Upper lobe of left lung (tissue), 4 donors: ENCODE measurements around the gene OR52N1.

Experiments
- CTCF ChIP-seq, 6 experiments: fragments of 450-650 bp in 4 of 6; fragments of 200-600 bp in 2 of 6; sonication (generic) in 2 of 6; IDR thresholded peaks; one replicate each; pipeline ENCODE4 v1.5.1; 2016 to 2019; ENCODE audit warnings: antibody characterized with exemption in 6 of 6
- POLR2A ChIP-seq, 4 donors: fragments of 450-650 bp; IDR thresholded peaks; one replicate each; pipeline ENCODE4 v1.5.1; 2016 to 2017; ENCODE audit warnings: antibody characterized with exemption in 4 of 4, mild to moderate bottlenecking in 2 of 4
- POLR2AphosphoS5 ChIP-seq, 2 donors: sonication (generic); formaldehyde crosslinking; IDR thresholded peaks; one replicate each; pipeline ENCODE4 v1.5.1; 2017; ENCODE audit warnings: antibody characterized with exemption in 2 of 2

DNA sequence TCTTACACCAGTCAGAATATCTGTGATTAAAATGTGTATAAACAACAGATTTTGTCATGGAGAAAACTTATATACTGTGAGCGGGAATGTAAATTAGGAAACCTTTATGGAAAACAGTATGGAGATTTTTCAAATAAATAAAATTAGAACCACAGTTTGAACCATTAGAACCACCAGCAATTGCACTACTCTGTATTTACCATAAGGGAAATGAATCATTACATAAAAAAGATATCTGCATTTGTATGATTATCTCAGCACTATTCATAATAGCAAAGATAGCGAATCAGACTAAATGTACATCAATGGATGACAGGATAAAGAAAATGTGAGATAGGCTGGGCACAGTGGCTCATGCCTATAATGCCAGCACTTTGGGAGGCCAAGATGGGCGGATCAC lies 44.5 kb downstream of the OR52N1 start:
- TF ChIP-seq POLR2A (IDR thresholded peaks at IDR 0.05) (no peak), CTCF (IDR thresholded peaks at IDR 0.05) (no peak), POLR2AphosphoS5 (IDR thresholded peaks at IDR 0.05) (no peak)
